Neural crest cell (in vitro differentiated cells): ENCODE results near the gene GATB. TPM values are rescaled to one million over a fixed set of nuclear protein-coding genes. Genes with fewer than 3 reads are reported as not detected.

Source experiments
- DNase-seq: peaks from one replicate; pipeline ENCODE4 v3.0.0; 2021; ENCODE audit warnings: low read depth, mixed read lengths, low spot score
- H3K27ac Mint-ChIP-seq: one replicate; pipeline ENCODE4 v1.8.0; 2021; ENCODE audit warnings: mild to moderate bottlenecking, mixed read lengths; ENCODE audit not compliant: unreplicated experiment
- H3K27me3 Mint-ChIP-seq: 2 replicates; pipeline ENCODE4 v1.8.0; 2021; ENCODE audit warnings: low read depth, mild to moderate bottlenecking, mixed read lengths
- H3K36me3 Mint-ChIP-seq: 2 replicates; pipeline ENCODE4 v1.8.0; 2021; ENCODE audit warnings: low read depth, mild to moderate bottlenecking, mixed read lengths
- H3K4me1 Mint-ChIP-seq: 2 replicates; pipeline ENCODE4 v1.8.0; 2021; ENCODE audit warnings: mixed read lengths
- H3K4me3 Mint-ChIP-seq: one replicate; pipeline ENCODE4 v1.8.0; 2021; ENCODE audit warnings: mild to moderate bottlenecking, mixed read lengths
- H3K9me3 Mint-ChIP-seq: 2 replicates; pipeline ENCODE4 v1.8.0; 2021; ENCODE audit warnings: mixed read lengths
- total RNA-seq: library from RNA; stranded (reverse); gene quantifications from 2 replicates; pipeline ENCODE4 v1.2.1, GENCODE V29; 2021
- TF ChIP-seq, protein P1 (sequence below): fragments of 200-600 bp; sonication (generic); conservative IDR thresholded peaks from 2 replicates; pipeline ENCODE4 v1.5.0; 2021; ENCODE audit warnings: antibody characterized with exemption, mild to moderate bottlenecking

GATB gene
- total RNA-seq, 1 donor from 2014 or later: 24.9 TPM

DNA sequence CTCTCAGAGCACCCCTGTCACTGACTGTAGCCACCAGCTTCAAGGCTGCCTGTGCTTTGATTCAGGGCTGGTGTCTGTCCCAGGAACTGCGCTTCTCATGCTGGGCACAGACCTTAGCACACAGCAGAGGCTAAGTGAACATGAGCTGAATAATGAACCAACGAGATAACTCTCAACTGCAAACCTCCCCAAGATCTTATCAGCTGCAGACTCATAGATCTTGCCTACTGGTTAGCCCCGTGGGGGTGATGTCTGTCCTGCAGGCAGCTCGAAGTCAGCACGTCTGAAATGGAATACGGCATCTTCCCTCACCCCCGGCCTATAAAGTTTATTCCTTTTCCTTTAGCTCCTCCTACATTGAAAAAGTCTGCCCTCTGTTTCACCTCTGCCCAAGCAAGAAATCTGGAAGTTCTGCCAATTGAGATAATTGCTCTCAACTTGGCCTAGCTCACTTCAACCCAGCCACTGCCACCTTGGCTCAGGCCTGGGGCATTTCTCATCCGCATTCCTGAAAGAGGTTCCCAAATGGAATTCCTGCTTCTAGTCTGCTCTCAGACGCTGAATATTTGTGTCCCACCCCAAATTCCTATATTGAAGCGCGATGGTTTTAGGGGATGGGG is 73.7 kb downstream of the GATB start:
- Mint-ChIP-seq H3K27ac (no peak overlapping the region), H3K4me3 (no peak overlapping the region), H3K36me3 (peaks cover 7% of the 10 kb centered on the region), H3K4me1 (peaks cover 35% of the 10 kb centered on the region), H3K27me3 (no peaks in the 10 kb centered on the region), H3K9me3 (no peaks in the 10 kb centered on the region)
- TF ChIP-seq, protein P1, sequence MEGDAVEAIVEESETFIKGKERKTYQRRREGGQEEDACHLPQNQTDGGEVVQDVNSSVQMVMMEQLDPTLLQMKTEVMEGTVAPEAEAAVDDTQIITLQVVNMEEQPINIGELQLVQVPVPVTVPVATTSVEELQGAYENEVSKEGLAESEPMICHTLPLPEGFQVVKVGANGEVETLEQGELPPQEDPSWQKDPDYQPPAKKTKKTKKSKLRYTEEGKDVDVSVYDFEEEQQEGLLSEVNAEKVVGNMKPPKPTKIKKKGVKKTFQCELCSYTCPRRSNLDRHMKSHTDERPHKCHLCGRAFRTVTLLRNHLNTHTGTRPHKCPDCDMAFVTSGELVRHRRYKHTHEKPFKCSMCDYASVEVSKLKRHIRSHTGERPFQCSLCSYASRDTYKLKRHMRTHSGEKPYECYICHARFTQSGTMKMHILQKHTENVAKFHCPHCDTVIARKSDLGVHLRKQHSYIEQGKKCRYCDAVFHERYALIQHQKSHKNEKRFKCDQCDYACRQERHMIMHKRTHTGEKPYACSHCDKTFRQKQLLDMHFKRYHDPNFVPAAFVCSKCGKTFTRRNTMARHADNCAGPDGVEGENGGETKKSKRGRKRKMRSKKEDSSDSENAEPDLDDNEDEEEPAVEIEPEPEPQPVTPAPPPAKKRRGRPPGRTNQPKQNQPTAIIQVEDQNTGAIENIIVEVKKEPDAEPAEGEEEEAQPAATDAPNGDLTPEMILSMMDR: no peak
- DNase-seq: no peak

DNA sequence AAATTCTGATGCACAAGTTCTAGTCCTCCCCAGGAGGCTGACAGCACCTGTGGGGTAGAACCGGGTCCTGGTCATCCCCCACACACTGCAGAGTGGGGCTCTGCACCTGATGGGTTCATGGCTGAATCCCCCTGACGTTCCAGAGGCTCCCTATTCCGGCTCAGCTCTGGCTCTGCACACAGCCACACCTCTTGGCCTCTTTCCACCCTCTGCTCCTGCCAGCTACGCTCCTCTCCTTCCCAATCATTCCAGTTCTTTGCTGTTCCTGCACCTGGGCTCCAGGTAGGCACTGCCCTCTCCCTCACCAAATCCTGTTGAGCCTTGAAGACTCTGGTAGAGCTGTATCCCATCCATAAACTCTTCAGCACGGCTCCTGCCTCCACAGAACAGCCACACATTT is 75.5 kb downstream of the GATB start:
- no peak overlapping the region for H3K27ac Mint-ChIP-seq
- no peak for DNase-seq
- H3K4me1 Mint-ChIP-seq: peaks cover 27% of the 10 kb centered on the region
- H3K36me3 Mint-ChIP-seq: peaks cover 7% of the 10 kb centered on the region
- H3K9me3 Mint-ChIP-seq: no peaks in the 10 kb centered on the region
- no peaks in the 10 kb centered on the region for H3K27me3 Mint-ChIP-seq
- TF ChIP-seq, protein P1: no peak
- H3K4me3 Mint-ChIP-seq: no peak overlapping the region

DNA sequence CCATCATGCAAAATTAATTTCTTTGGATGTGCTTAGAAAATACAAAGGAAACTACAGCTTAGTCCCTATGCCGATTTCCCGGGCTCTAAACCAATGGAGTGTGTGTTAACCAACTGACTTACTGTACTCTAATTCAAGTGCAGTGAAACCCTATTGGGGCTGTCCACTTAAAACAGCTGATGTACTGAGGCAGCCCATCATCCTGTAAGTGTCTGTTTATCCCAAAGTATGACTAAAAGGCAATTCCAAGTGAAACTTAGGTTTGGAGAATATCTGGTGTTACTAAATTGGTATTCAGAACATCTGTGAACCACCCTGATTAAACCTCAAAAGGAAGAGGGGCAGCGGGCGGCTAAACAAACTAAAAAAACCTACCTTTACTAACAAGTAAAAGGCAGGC is 79.7 kb downstream of the GATB start:
- Mint-ChIP-seq H3K27ac (no peak overlapping the region), H3K4me1 (peaks cover 6% of the 10 kb centered on the region), H3K36me3 (peaks cover 8% of the 10 kb centered on the region), H3K27me3 (no peaks in the 10 kb centered on the region), H3K9me3 (no peaks in the 10 kb centered on the region), H3K4me3 (no peak overlapping the region)
- no peak for DNase-seq
- TF ChIP-seq, protein P1: no peak

DNA sequence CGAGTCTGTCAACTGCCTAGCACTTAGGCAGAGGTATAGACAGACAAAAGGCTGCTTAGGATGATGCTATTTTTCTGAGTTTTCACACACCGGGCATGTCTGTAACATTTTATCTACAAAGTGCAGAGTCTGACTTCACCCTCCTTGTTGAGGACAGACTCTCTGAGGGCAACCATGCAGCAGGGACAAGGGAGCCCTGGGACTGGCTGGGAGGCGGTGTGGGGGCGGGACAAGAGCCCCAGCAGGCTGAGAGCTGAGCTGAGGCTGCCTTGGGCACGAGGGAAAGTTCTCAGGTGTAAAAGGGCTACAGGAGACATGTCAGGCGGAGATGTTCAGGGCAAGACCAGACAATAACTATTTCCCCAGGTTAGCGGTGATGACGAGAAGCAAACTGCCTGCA is 81.6 kb downstream of the GATB start:
- peaks cover 12% of the 10 kb centered on the region for H3K4me1 Mint-ChIP-seq
- no peak for DNase-seq
- peaks cover 8% of the 10 kb centered on the region for H3K36me3 Mint-ChIP-seq
- no peak overlapping the region for H3K27ac Mint-ChIP-seq
- no peaks in the 10 kb centered on the region for H3K9me3 Mint-ChIP-seq
- no peak overlapping the region for H3K4me3 Mint-ChIP-seq
- TF ChIP-seq, protein P1: no peak
- no peaks in the 10 kb centered on the region for H3K27me3 Mint-ChIP-seq

DNA sequence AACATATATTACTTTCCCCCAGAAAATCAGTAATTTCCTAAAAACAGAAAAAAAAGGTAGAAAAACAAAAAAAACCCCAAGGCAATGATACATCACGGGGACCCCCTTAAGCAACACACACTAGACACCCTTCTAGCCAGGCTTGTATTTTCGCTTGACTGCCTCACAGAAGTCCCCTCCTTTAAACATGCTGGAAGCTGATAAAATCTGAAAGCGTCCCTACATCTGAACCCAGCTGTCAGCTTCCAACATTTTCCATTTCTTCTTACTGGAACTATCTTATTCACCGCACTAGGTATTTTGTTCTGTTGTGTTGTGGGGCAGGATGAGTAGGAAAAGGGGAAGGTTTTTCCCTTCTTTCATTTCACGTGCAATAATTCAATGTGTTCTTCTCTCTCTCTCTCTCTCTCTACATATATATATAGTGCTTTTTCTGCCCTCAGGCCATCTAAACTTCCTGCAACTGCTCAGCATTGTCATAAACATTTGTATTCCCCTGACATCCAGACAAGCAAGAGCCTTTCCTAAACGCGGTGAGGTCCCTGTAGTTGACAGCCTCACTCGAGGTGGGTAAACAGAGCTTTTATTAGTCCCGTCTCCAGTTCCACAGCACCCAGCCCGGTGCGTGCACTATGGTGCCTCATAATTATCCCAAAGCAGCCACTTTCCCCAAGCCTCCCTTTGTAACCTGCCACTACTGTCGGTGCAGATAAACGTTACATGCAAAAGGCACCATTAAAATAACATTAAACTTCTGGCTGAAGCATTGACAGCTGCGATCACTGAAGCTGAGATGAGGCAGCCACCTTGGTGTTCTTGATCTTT is 82.5 kb downstream of the GATB start:
- H3K9me3 Mint-ChIP-seq: no peaks in the 10 kb centered on the region
- no peak overlapping the region for H3K4me3 Mint-ChIP-seq
- no peak for DNase-seq
- H3K36me3 Mint-ChIP-seq: peaks cover 8% of the 10 kb centered on the region
- H3K27ac Mint-ChIP-seq: no peak overlapping the region
- peaks cover 12% of the 10 kb centered on the region for H3K4me1 Mint-ChIP-seq
- H3K27me3 Mint-ChIP-seq: no peaks in the 10 kb centered on the region
- TF ChIP-seq, protein P1: no peak
